CD14-positive monocyte (primary cell): Measurements from ENCODE around the gene MRNIP. TPM values are rescaled to one million over a fixed set of nuclear protein-coding genes. Genes with fewer than 3 reads are reported as not detected.
A peak's percentile ranks its signal among the peaks of the same experiment; 100 is the strongest.
"Not testable (repeated sequence)": the region's sequence is repeated elsewhere in the genome, so short reads cannot be mapped to it uniquely, and the experiment has no call there.

ENCODE experiments used
- DNase-seq, 3 donors: peaks; one replicate each; pipeline ENCODE4 v3.0.0-alpha.2; 2011 to 2022
- H2AFZ ChIP-seq: 2 replicates; pipeline ENCODE4 v1.6.0; 2012; ENCODE audit warnings: mild to moderate bottlenecking, low read depth, low read length, inconsistent platforms; ENCODE audit not compliant: insufficient read depth, poor library complexity, severe bottlenecking
- H3K27ac ChIP-seq, 2 donors: 1 replicate in 1 of 2; 2 replicates in 1 of 2; pipeline ENCODE4 v1.5.1; 2012 to 2013; ENCODE audit warnings: low read length in 2 of 2, control low read depth in 1 of 2, inconsistent platforms in 1 of 2, low read depth in 1 of 2, mild to moderate bottlenecking in 1 of 2
- H3K27me3 ChIP-seq, 2 donors: one replicate each; pipeline versions ENCODE4 v1.6.0 to v1.6.1; 2011 to 2013; ENCODE audit warnings: low read length in 2 of 2; ENCODE audit not compliant: control insufficient read depth in 2 of 2, insufficient read depth in 2 of 2
- H3K36me3 ChIP-seq, 2 donors: replicated peaks in 1 of 2; 1 replicate in 1 of 2; 2 replicates in 1 of 2; pipeline versions ENCODE4 v1.5.1 to v1.6.1; 2012 to 2013; ENCODE audit warnings: low read length in 2 of 2, control low read depth in 1 of 2, inconsistent platforms in 1 of 2, mild to moderate bottlenecking in 1 of 2; ENCODE audit not compliant: insufficient read depth in 2 of 2, control insufficient read depth in 1 of 2
- H3K4me1 ChIP-seq, 2 donors: 1 replicate in 1 of 2; 2 replicates in 1 of 2; pipeline versions ENCODE4 v1.5.1 to v1.6.1; 2012 to 2013; ENCODE audit warnings: low read length in 2 of 2, control low read depth in 1 of 2, inconsistent platforms in 1 of 2, mild to moderate bottlenecking in 1 of 2, moderate library complexity in 1 of 2; ENCODE audit not compliant: insufficient read depth in 2 of 2, control insufficient read depth in 1 of 2
- H3K4me2 ChIP-seq: replicated peaks from 2 replicates; pipeline ENCODE3; 2012; ENCODE audit warnings: low read length, moderate library complexity, mild to moderate bottlenecking; ENCODE audit not compliant: poor library complexity, severe bottlenecking; ENCODE audit errors: extremely low read depth
- H3K4me3 ChIP-seq, 3 experiments: fragments of 200-600 bp in 1 of 3; sonication (generic) in 1 of 3; replicated peaks in 1 of 3; 1 replicate in 2 of 3; 2 replicates in 1 of 3; pipeline ENCODE4 v1.5.1; 2011 to 2013; ENCODE audit warnings: low read length in 3 of 3, mild to moderate bottlenecking in 3 of 3, control low read depth in 2 of 3, low read depth in 2 of 3, inconsistent platforms in 1 of 3, moderate library complexity in 1 of 3
- H3K79me2 ChIP-seq: 2 replicates; pipeline ENCODE4 v1.6.0; 2012; ENCODE audit warnings: mild to moderate bottlenecking, control low read depth, inconsistent platforms, low read length, moderate library complexity; ENCODE audit not compliant: insufficient read depth
- H3K9ac ChIP-seq: 2 replicates; pipeline ENCODE4 v1.6.0; 2017; ENCODE audit warnings: low read length, mild to moderate bottlenecking; ENCODE audit not compliant: insufficient read depth, poor library complexity, severe bottlenecking
- H3K9me3 ChIP-seq, 2 donors: replicated peaks in 1 of 2; 1 replicate in 1 of 2; 2 replicates in 1 of 2; pipeline versions ENCODE4 v1.5.1 to v1.6.1; 2012 to 2013; ENCODE audit warnings: low read length in 2 of 2, control low read depth in 1 of 2; ENCODE audit not compliant: control insufficient read depth in 1 of 2, insufficient read depth in 1 of 2
- H4K20me1 ChIP-seq: 2 replicates; pipeline ENCODE4 v1.6.0; 2012; ENCODE audit warnings: mild to moderate bottlenecking, low read length, control low read depth, moderate library complexity; ENCODE audit not compliant: insufficient read depth
- H3K27ac Mint-ChIP-seq, 7 donors: one replicate each; pipeline ENCODE4 v1.8.0; 2020; ENCODE audit warnings: mild to moderate bottlenecking in 7 of 7, mixed read lengths in 7 of 7, moderate library complexity in 6 of 7, inconsistent platforms in 2 of 7
- H3K27me3 Mint-ChIP-seq, 3 donors: one replicate each; pipeline ENCODE4 v1.8.0; 2021 to 2022; ENCODE audit warnings: low read depth in 3 of 3, mild to moderate bottlenecking in 3 of 3, mixed read lengths in 3 of 3, moderate library complexity in 3 of 3, inconsistent platforms in 1 of 3
- H3K36me3 Mint-ChIP-seq, 2 donors: one replicate each; pipeline ENCODE4 v1.8.0; 2020; ENCODE audit warnings: mixed read lengths in 2 of 2, inconsistent platforms in 1 of 2, mild to moderate bottlenecking in 1 of 2
- H3K4me1 Mint-ChIP-seq: one replicate; pipeline ENCODE4 v1.8.0; 2020; ENCODE audit warnings: mild to moderate bottlenecking, mixed read lengths
- H3K4me3 Mint-ChIP-seq, 2 donors: one replicate each; pipeline ENCODE4 v1.8.0; 2020; ENCODE audit warnings: mild to moderate bottlenecking in 2 of 2, mixed read lengths in 2 of 2, moderate library complexity in 1 of 2
- H3K9me3 Mint-ChIP-seq, 7 donors: one replicate each; pipeline ENCODE4 v1.8.0; 2020 to 2022; ENCODE audit warnings: mixed read lengths in 7 of 7, mild to moderate bottlenecking in 6 of 7, moderate library complexity in 6 of 7, inconsistent platforms in 2 of 7
- CTCF ChIP-seq: fragments of 200-600 bp; IDR thresholded peaks from one replicate; pipeline ENCODE4 v1.8.0; 2022; ENCODE audit warnings: antibody characterized with exemption, mild to moderate bottlenecking
- WGBS: methylation state at CpG from one replicate; pipeline ENCODE4 v1.1.5; 2013; ENCODE audit warnings: missing lambda C conversion rate; ENCODE audit not compliant: insufficient coverage; 5-methylcytosine and 5-hydroxymethylcytosine counted together
- intact Hi-C, 2 donors: fragments of 100-400 bp; cut with micrococcal nuclease; formaldehyde crosslinking; loops; one replicate each; pipeline versions ENCODE4 v1.15.0 to v1.15.1; 2023
- polyA plus RNA-seq, 3 donors: library from polyadenylated mRNA; depleted of rRNA in 1 of 3; unstranded in 2 of 3; stranded (reverse) in 1 of 3; fragments of 300-500 nt in 2 of 3; fragments of >200 nt in 1 of 3; fragmentation: Illumina TruSeq in 2 of 3; gene quantifications; 1 replicate in 2 of 3; 2 replicates in 1 of 3; pipeline ENCODE4 v1.2.3, GENCODE V29; 2012 to 2021

MRNIP gene
- polyA plus RNA-seq, 3 donors: 1.2 to 23.0 (median 1.4) TPM

DNA sequence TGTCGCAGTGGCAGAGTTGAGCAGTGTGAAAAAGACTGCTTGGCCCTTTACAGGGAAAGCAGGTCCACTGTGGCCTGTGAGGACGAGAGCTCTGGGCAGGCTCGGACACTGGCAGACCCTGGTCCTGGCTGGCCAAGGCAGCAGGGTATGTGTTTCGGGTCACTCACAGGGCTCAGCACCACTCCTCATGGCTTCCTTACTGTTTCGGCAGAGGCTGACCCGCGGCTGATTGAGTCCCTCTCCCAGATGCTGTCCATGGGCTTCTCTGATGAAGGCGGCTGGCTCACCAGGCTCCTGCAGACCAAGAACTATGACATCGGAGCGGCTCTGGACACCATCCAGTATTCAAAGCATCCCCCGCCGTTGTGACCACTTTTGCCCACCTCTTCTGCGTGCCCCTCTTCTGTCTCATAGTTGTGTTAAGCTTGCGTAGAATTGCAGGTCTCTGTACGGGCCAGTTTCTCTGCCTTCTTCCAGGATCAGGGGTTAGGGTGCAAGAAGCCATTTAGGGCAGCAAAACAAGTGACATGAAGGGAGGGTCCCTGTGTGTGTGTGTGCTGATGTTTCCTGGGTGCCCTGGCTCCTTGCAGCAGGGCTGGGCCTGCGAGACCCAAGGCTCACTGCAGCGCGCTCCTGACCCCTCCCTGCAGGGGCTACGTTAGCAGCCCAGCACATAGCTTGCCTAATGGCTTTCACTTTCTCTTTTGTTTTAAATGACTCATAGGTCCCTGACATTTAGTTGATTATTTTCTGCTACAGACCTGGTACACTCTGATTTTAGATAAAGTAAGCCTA lies 22.2 kb downstream of the MRNIP start:
- 96% methylated on average over 17 of the region's 19 CpGs for WGBS
- Mint-ChIP-seq H3K4me3 (no peak overlapping the region), H3K27me3 (peaks cover 0 to 2% (median 0%) of the 10 kb centered on the region in 3 donors), H3K27ac (peak overlapping the region; percentile 53 to 81 (median 69)), H3K4me1 (peaks cover 13% of the 10 kb centered on the region), H3K9me3 (no peaks in the 10 kb centered on the region), H3K36me3 (peaks cover 60 to 77% of the 10 kb centered on the region in 2 donors)
- TF ChIP-seq CTCF: no peak
- Histone ChIP-seq H3K36me3 (peaks cover 62 to 64% of the 10 kb centered on the region in 2 donors), H4K20me1 (peaks cover 66% of the 10 kb centered on the region), H3K4me1 (peaks cover 0 to 9% of the 10 kb centered on the region in 2 donors), H3K27ac (peak overlapping the region in 1 of 2 donors; percentile 43), H3K9me3 (no peaks in the 10 kb centered on the region), H2AFZ (no peak overlapping the region), H3K27me3 (no peaks in the 10 kb centered on the region), H3K79me2 (peaks cover 9% of the 10 kb centered on the region), H3K4me3 (no peak overlapping the region), H3K4me2 (no peak overlapping the region), H3K9ac (no peak overlapping the region)
- intact Hi-C loops: loop anchor here (5.0 kb wide), 1 partner anchor 34 kb away; no protein-coding TSS in a partner anchor
- peak; percentile 57 to 62 (median 57) for DNase-seq

- H3K9ac ChIP-seq, H3K4me3 Mint-ChIP-seq, DNase-seq, H3K9me3 Mint-ChIP-seq, H3K4me3 ChIP-seq, H3K9me3 ChIP-seq, H3K27ac ChIP-seq, H3K4me1 ChIP-seq, H3K27me3 Mint-ChIP-seq, H3K4me2 ChIP-seq, H2AFZ ChIP-seq, H3K27me3 ChIP-seq: not testable (repeated sequence)
- Mint-ChIP-seq H3K27ac (peak overlapping the region in 1 of 7 donors; percentile 10), H3K4me1 (peaks cover 13% of the 10 kb centered on the region), H3K36me3 (peaks cover 70 to 84% of the 10 kb centered on the region in 2 donors)
- intact Hi-C loops: loop anchor here (5.0 kb wide), 1 partner anchor 33 kb away; no protein-coding TSS in a partner anchor
- Histone ChIP-seq H4K20me1 (peaks cover 82% of the 10 kb centered on the region), H3K36me3 (peaks cover 78 to 79% of the 10 kb centered on the region in 2 donors), H3K79me2 (peaks cover 16% of the 10 kb centered on the region)
- 70% methylated on average over 2 of the region's 28 CpGs for WGBS
Measured at GRCh38 chr5:179834871-179835270, 23.7 kb downstream of the MRNIP start.
